Esophagus muscularis mucosa (tissue), 4 donors: Measurements from ENCODE around the gene MAPK12. TPM values are rescaled to one million over a fixed set of nuclear protein-coding genes. Genes with fewer than 3 reads are reported as not detected.

Experiments used
- DNase-seq: peaks from one replicate; pipeline ENCODE4 v3.0.0-alpha.2; 2017; ENCODE audit errors: extremely low spot score
- H3K27ac ChIP-seq, 4 donors: fragments of 200-600 bp; sonication (generic); replicated peaks in 1 of 4; 1 replicate in 3 of 4; 2 replicates in 1 of 4; pipeline ENCODE4 v1.5.1; 2016 to 2019; ENCODE audit warnings: mild to moderate bottlenecking in 1 of 4
- H3K27me3 ChIP-seq, 4 donors: fragments of 200-600 bp; sonication (generic); one replicate each; pipeline versions ENCODE4 v1.5.1 to v1.6.0; 2016 to 2019
- H3K36me3 ChIP-seq, 4 donors: fragments of 200-600 bp; sonication (generic); one replicate each; pipeline ENCODE4 v1.5.1; 2016 to 2019
- H3K4me1 ChIP-seq, 4 donors: fragments of 200-600 bp; sonication (generic); one replicate each; pipeline ENCODE4 v1.5.1; 2016 to 2019
- H3K4me3 ChIP-seq, 4 donors: fragments of 200-600 bp; sonication (generic); 1 replicate in 2 of 4; 2 replicates in 2 of 4; pipeline ENCODE4 v1.5.1; 2016 to 2019; ENCODE audit warnings: mild to moderate bottlenecking in 4 of 4, moderate library complexity in 1 of 4
- H3K9me3 ChIP-seq, 4 donors: fragments of 200-600 bp; sonication (generic); 1 replicate in 3 of 4; 2 replicates in 1 of 4; pipeline ENCODE4 v1.5.1; 2016 to 2019
- CTCF ChIP-seq, 3 experiments: fragments of 200-600 bp in 2 of 3; fragments of 450-650 bp in 1 of 3; sonication (generic) in 2 of 3; IDR thresholded peaks; one replicate each; pipeline ENCODE4 v1.5.1; 2017 to 2019; ENCODE audit warnings: antibody characterized with exemption in 3 of 3, mild to moderate bottlenecking in 2 of 3, moderate library complexity in 1 of 3
- EP300 ChIP-seq: sonication (generic); formaldehyde crosslinking; IDR thresholded peaks from one replicate; pipeline ENCODE4 v1.6.1; 2017; ENCODE audit warnings: antibody characterized with exemption
- POLR2A ChIP-seq: fragments of 450-650 bp; IDR thresholded peaks from one replicate; pipeline ENCODE4 v1.6.1; 2017; ENCODE audit warnings: antibody characterized with exemption, moderate library complexity, mild to moderate bottlenecking, low read depth
- POLR2AphosphoS5 ChIP-seq, 2 donors: sonication (generic); formaldehyde crosslinking; IDR thresholded peaks; one replicate each; pipeline ENCODE4 v1.6.1; 2017; ENCODE audit warnings: antibody characterized with exemption in 2 of 2
- WGBS: methylation state at CpG from one replicate; pipeline ENCODE4 v1.1.5; 2018; 5-methylcytosine and 5-hydroxymethylcytosine counted together
- intact Hi-C: fragments of 100-400 bp; cut with DNase I; formaldehyde crosslinking; loops from one replicate; pipeline ENCODE4 v1.15.1; 2023
- total RNA-seq, 4 donors: library from RNA; depleted of rRNA; stranded (reverse); fragments of >200 nt; gene quantifications; one replicate each; pipeline versions ENCODE4 v1.1.0 to v1.2.1, GENCODE V29; 2016

MAPK12 gene
- total RNA-seq, 4 donors from 2014 or later, result 5.8 to 22.9 (median 16.1) TPM

GRCh38 chr22:50289942-50290630 lies 28.6 kb upstream of the MAPK12 start:
- TF ChIP-seq POLR2AphosphoS5 (IDR thresholded peaks at IDR 0.05) (no peak), EP300 (no peak), CTCF (IDR thresholded peaks at IDR 0.05) (no peak), POLR2A (no peak)
- DNase-seq, result no peak
- H3K4me1 ChIP-seq, result peaks cover 28 to 59% (median 43%) of the 10 kb centered on the region in 4 donors
- WGBS, result 83% methylated on average over 5 of the region's 37 CpGs
- H3K4me3 ChIP-seq, result no peak overlapping the region
- intact Hi-C loops, result loop anchor here (5.0 kb wide), 1 partner anchor 37 kb away; the partner anchor contains the start of gene DENND6B
- H3K27ac ChIP-seq, result no peak overlapping the region
- H3K9me3 ChIP-seq, result no peaks in the 10 kb centered on the region
- peaks cover 0 to 6% (median 0%) of the 10 kb centered on the region in 4 donors for H3K27me3 ChIP-seq
- H3K36me3 ChIP-seq, result peaks cover 44 to 65% (median 58%) of the 10 kb centered on the region in 4 donors

GRCh38 chr22:50289151-50289941 lies 27.9 kb upstream of the MAPK12 start:
- intact Hi-C loops, result no loop called here
- Histone ChIP-seq H3K27ac (no peak overlapping the region), H3K4me3 (no peak overlapping the region), H3K4me1 (peaks cover 22 to 52% (median 35%) of the 10 kb centered on the region in 4 donors), H3K9me3 (no peaks in the 10 kb centered on the region), H3K36me3 (peaks cover 48 to 70% (median 66%) of the 10 kb centered on the region in 4 donors), H3K27me3 (peaks cover 0 to 6% (median 0%) of the 10 kb centered on the region in 4 donors)
- no peak for DNase-seq
- WGBS, result 90% methylated on average over 27 of the region's 57 CpGs
- TF ChIP-seq CTCF (IDR thresholded peaks at IDR 0.05), result no peak
- TF ChIP-seq EP300, result no peak
- no peak for TF ChIP-seq POLR2AphosphoS5 (IDR thresholded peaks at IDR 0.05)
- TF ChIP-seq POLR2A, result no peak

- Histone ChIP-seq H3K27me3 (no peaks in the 10 kb centered on the region), H3K4me1 (peaks cover 6 to 39% (median 22%) of the 10 kb centered on the region in 4 donors), H3K36me3 (peaks cover 64 to 84% (median 82%) of the 10 kb centered on the region in 4 donors), H3K27ac (no peak overlapping the region), H3K9me3 (no peaks in the 10 kb centered on the region), H3K4me3 (no peak overlapping the region)
- intact Hi-C loops, result no loop called here
- TF ChIP-seq EP300, result no peak
- no peak for TF ChIP-seq POLR2AphosphoS5 (IDR thresholded peaks at IDR 0.05)
- no peak for TF ChIP-seq POLR2A
- no peak for TF ChIP-seq CTCF (IDR thresholded peaks at IDR 0.05)
- WGBS, result 84% methylated on average over 5 of the region's 31 CpGs
- no peak for DNase-seq
These were observed 26.2 kb upstream of the MAPK12 start for GRCh38 chr22:50287731-50288130.

- TF ChIP-seq CTCF (IDR thresholded peaks at IDR 0.05), result no peak
- no peak for TF ChIP-seq POLR2A
- no peak for TF ChIP-seq POLR2AphosphoS5 (IDR thresholded peaks at IDR 0.05)
- no peak for TF ChIP-seq EP300
- no peak for DNase-seq
- WGBS, result 87% methylated on average over 27 of the region's 40 CpGs
- Histone ChIP-seq H3K4me3 (no peak overlapping the region), H3K4me1 (peaks cover 10 to 39% (median 20%) of the 10 kb centered on the region in 4 donors), H3K27me3 (no peaks in the 10 kb centered on the region), H3K36me3 (peaks cover 73 to 94% (median 91%) of the 10 kb centered on the region in 4 donors), H3K27ac (no peak overlapping the region), H3K9me3 (no peaks in the 10 kb centered on the region)
- intact Hi-C loops, result no loop called here
These were observed 25.3 kb upstream of the MAPK12 start for GRCh38 chr22:50286701-50287318.
